Measurements from ENCODE around the gene SH3RF1. TPM values are rescaled to one million over a fixed set of nuclear protein-coding genes. Genes with fewer than 3 reads are reported as not detected.

The SH3RF1 gene
- total and polyA plus RNA-seq, 8 donors: 3.4 to 47.8 (median 18.9) TPM

- TF ChIP-seq CTCF (IDR thresholded peaks at IDR 0.05) (no peak), POLR2A (IDR thresholded peaks at IDR 0.05) (no peak), POLR2AphosphoS5 (IDR thresholded peaks at IDR 0.05) (no peak), EP300 (IDR thresholded peaks at IDR 0.05) (no peak)
- peaks cover 12 to 49% (median 34%) of the 10 kb centered on the region in 4 donors for H3K4me1 ChIP-seq
- WGBS, 5 donors: 75 to 91% (median 82%) methylated on average over 2 of the region's 2 CpGs
- no peaks in the 10 kb centered on the region for H3K9me3 ChIP-seq
- peaks cover 16 to 59% (median 51%) of the 10 kb centered on the region in 4 donors for H3K36me3 ChIP-seq
- DNase-seq: no peak
- no peak overlapping the region for H3K4me3 ChIP-seq
- intact Hi-C loops (cut with DNase I; ENCODE audit: low total_unique reads): no loop called here
- H3K27ac ChIP-seq: peak overlapping the region in 2 of 5 donors; percentile 18 to 75
- H3K27me3 ChIP-seq: no peaks in the 10 kb centered on the region
Measured at GRCh38 chr4:169102026-169102425, 168.7 kb downstream of the SH3RF1 start.

- Histone ChIP-seq H3K4me1 (peaks cover 12 to 49% (median 34%) of the 10 kb centered on the region in 4 donors), H3K4me3 (no peak overlapping the region), H3K9me3 (no peaks in the 10 kb centered on the region), H3K27ac (peak overlapping the region in 4 of 5 donors; percentile 28 to 75 (median 70)), H3K27me3 (no peaks in the 10 kb centered on the region), H3K36me3 (peaks cover 10 to 59% (median 48%) of the 10 kb centered on the region in 4 donors)
- WGBS, 5 donors: 83 to 93% (median 87%) methylated on average over 4 of the region's 4 CpGs
- no peak for TF ChIP-seq CTCF (IDR thresholded peaks at IDR 0.05)
- no peak for TF ChIP-seq EP300 (IDR thresholded peaks at IDR 0.05)
- TF ChIP-seq POLR2AphosphoS5 (IDR thresholded peaks at IDR 0.05): no peak
- no peak for TF ChIP-seq POLR2A (IDR thresholded peaks at IDR 0.05)
- intact Hi-C loops (cut with DNase I; ENCODE audit: low total_unique reads): no loop called here
- DNase-seq: no peak
Measured at GRCh38 chr4:169100670-169101101, 170.1 kb downstream of the SH3RF1 start.

GRCh38 chr4:169099771-169100180 is 171.0 kb downstream of the SH3RF1 start:
- WGBS, 5 donors: 21 to 43% (median 28%) methylated on average over 3 of the region's 3 CpGs
- TF ChIP-seq POLR2A (IDR thresholded peaks at IDR 0.05) (no peak), POLR2AphosphoS5 (IDR thresholded peaks at IDR 0.05) (peak in 1 of 3 donors; percentile 24), EP300 (IDR thresholded peaks at IDR 0.05) (no peak), CTCF (IDR thresholded peaks at IDR 0.05) (no peak)
- peak overlapping the region in 4 of 5 donors; percentile 28 to 75 (median 70) for H3K27ac ChIP-seq

GRCh38 chr4:169098969-169099690 is 171.6 kb downstream of the SH3RF1 start:
- no peak for DNase-seq
- TF ChIP-seq POLR2AphosphoS5 (IDR thresholded peaks at IDR 0.05) (no peak), CTCF (IDR thresholded peaks at IDR 0.05) (no peak), POLR2A (IDR thresholded peaks at IDR 0.05) (no peak), EP300 (IDR thresholded peaks at IDR 0.05) (no peak)
- WGBS, 5 donors: 65 to 87% (median 81%) methylated on average over 4 of the region's 4 CpGs
- H3K36me3 ChIP-seq: peaks cover 11 to 56% (median 49%) of the 10 kb centered on the region in 4 donors
- H3K4me1 ChIP-seq: peaks cover 7 to 42% (median 32%) of the 10 kb centered on the region in 4 donors
- no peak overlapping the region for H3K4me3 ChIP-seq
- no peaks in the 10 kb centered on the region for H3K9me3 ChIP-seq
- peak overlapping the region in 4 of 5 donors; percentile 28 to 75 (median 70) for H3K27ac ChIP-seq
- intact Hi-C loops (cut with DNase I; ENCODE audit: low total_unique reads): no loop called here
- no peaks in the 10 kb centered on the region for H3K27me3 ChIP-seq

More at GRCh38 chr4:169099771-169100180, 171.0 kb downstream of the SH3RF1 start:
- H3K4me3 ChIP-seq: no peak overlapping the region
- intact Hi-C loops (cut with DNase I; ENCODE audit: low total_unique reads): no loop called here
- peaks cover 12 to 49% (median 34%) of the 10 kb centered on the region in 4 donors for H3K4me1 ChIP-seq
- no peaks in the 10 kb centered on the region for H3K9me3 ChIP-seq
- H3K27me3 ChIP-seq: no peaks in the 10 kb centered on the region
- peak in 1 of 2 donors; percentile 81 for DNase-seq
- peaks cover 11 to 59% (median 49%) of the 10 kb centered on the region in 4 donors for H3K36me3 ChIP-seq
